Breast epithelium (tissue), 3 donors: ENCODE measurements around the gene METRNL.

ENCODE experiments used
- POLR2AphosphoS5 ChIP-seq, 3 donors: sonication (generic); formaldehyde crosslinking; IDR thresholded peaks; one replicate each; pipeline ENCODE4 v1.6.1; 2017; ENCODE audit warnings: antibody characterized with exemption in 3 of 3
- TF ChIP-seq, protein P1 (sequence below), 3 donors: fragments of 450-650 bp; IDR thresholded peaks; one replicate each; pipeline ENCODE4 v1.5.1; 2016 to 2017; ENCODE audit warnings: antibody characterized with exemption in 3 of 3, mild to moderate bottlenecking in 3 of 3, moderate library complexity in 3 of 3

DNA sequence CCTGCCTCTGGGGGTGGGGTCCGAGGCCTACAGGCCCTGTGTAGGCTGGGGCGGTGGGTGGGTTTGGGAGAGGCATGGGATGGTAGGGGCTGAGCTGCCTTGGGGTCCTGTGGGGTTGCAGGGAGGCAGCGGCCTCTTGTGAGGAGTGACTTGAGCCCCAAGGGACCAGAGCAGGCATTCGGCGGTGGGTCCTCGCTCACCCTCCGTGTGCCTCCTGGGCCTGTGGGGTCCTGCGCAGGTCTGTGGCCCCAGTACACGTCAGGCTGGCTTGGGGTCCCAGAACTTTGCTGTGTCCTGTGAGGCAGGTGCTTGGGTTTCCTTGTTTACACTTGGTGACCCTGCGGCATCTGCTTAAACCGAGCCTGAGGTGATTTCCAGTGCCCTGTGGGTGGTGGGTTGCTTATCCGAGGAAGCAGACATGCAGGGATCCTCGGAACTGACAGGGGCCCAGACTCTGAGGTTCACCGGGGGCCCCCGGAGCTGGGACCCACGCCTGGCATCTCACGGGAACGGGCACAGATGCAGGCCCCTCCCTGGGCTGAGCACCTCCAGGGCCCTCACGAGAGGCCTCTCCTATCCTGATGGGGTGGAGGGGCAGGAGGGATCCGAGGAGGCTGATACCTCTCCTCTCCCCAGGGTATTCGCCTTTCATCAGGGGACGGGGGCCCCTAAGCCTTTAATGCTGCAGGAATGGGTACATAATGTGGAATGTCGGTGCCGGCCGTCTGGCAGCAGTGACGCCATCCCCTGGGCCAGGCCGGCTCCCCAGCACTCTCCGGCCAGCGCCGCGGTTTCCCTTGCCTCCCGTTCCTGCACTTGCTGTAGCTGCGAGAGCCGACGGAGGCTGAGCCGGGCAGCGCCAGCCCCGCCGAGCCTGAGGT, 7.7 kb downstream of the METRNL start:
- TF ChIP-seq, protein P1, sequence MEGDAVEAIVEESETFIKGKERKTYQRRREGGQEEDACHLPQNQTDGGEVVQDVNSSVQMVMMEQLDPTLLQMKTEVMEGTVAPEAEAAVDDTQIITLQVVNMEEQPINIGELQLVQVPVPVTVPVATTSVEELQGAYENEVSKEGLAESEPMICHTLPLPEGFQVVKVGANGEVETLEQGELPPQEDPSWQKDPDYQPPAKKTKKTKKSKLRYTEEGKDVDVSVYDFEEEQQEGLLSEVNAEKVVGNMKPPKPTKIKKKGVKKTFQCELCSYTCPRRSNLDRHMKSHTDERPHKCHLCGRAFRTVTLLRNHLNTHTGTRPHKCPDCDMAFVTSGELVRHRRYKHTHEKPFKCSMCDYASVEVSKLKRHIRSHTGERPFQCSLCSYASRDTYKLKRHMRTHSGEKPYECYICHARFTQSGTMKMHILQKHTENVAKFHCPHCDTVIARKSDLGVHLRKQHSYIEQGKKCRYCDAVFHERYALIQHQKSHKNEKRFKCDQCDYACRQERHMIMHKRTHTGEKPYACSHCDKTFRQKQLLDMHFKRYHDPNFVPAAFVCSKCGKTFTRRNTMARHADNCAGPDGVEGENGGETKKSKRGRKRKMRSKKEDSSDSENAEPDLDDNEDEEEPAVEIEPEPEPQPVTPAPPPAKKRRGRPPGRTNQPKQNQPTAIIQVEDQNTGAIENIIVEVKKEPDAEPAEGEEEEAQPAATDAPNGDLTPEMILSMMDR (IDR thresholded peaks at IDR 0.05) = no peak
- no peak for TF ChIP-seq POLR2AphosphoS5 (IDR thresholded peaks at IDR 0.05)
